ENCODE results near the gene BCAS3. TPM values are rescaled to one million over a fixed set of nuclear protein-coding genes. Genes with fewer than 3 reads are reported as not detected.
"Not testable (repeated sequence)": the region's sequence is repeated elsewhere in the genome, so short reads cannot be mapped to it uniquely, and the experiment has no call there.

Gene BCAS3
- total RNA-seq, 1 experiment from 2014 or later = 14.4 TPM

- H3K27me3 ChIP-seq (replicated peaks; ENCODE audit: insufficient read depth, low read depth, low read length, poor library complexity) = no peaks in the 10 kb centered on the region
- POLR2A ChIA-PET (ENCODE audit: low non-redundant PET) = no interaction called here
- TF ChIP-seq CTCF (conservative IDR thresholded peaks at IDR 0.05; ENCODE audit: low read depth, low read length) (no peak), EZH2 (IDR thresholded peaks at IDR 0.05; ENCODE audit: borderline replicate concordance, low read depth, low read length, poor library complexity, severe bottlenecking) (no peak)
- CTCF ChIA-PET = no interaction called here
- H3K36me3 ChIP-seq (ENCODE audit: insufficient read depth, low read length, poor library complexity, severe bottlenecking) = no peaks in the 10 kb centered on the region
- H3K4me3 ChIP-seq (ENCODE audit: low read depth, low read length, poor library complexity, severe bottlenecking) = no peak overlapping the region
- intact Hi-C loops (cut with micrococcal nuclease; ENCODE audit: unreplicated experiment) = no loop called here
- BruUV-seq (replicated peaks) = no TSS peak
- DNase-seq (ENCODE audit: low spot score) = no peak
- no peaks in the 10 kb centered on the region for H3K4me1 ChIP-seq (ENCODE audit: insufficient read depth, low read length, poor library complexity, severe bottlenecking)
- H3K9me3 ChIP-seq (ENCODE audit: low read depth, low read length, poor library complexity, severe bottlenecking) = no peaks in the 10 kb centered on the region
- H3K27ac ChIP-seq (ENCODE audit: low read depth, low read length, poor library complexity, severe bottlenecking) = no peak overlapping the region
These were observed 75.4 kb downstream of the BCAS3 start for GRCh38 chr17:60752873-60753577.

GRCh38 chr17:60754057-60754604 is 76.5 kb downstream of the BCAS3 start:
- TF ChIP-seq EZH2 (IDR thresholded peaks at IDR 0.05; ENCODE audit: borderline replicate concordance, low read depth, low read length, poor library complexity, severe bottlenecking) (no peak), CTCF (conservative IDR thresholded peaks at IDR 0.05; ENCODE audit: low read depth, low read length) (no peak)
- no peaks in the 10 kb centered on the region for H3K9me3 ChIP-seq (ENCODE audit: low read depth, low read length, poor library complexity, severe bottlenecking)
- ChIA-PET CTCF (no interaction called here), POLR2A (ENCODE audit: low non-redundant PET) (no interaction called here)
- H3K27me3 ChIP-seq (replicated peaks; ENCODE audit: insufficient read depth, low read depth, low read length, poor library complexity) = no peaks in the 10 kb centered on the region
- no TSS peak for BruUV-seq (replicated peaks)
- no peak overlapping the region for H3K27ac ChIP-seq (ENCODE audit: low read depth, low read length, poor library complexity, severe bottlenecking)
- no peaks in the 10 kb centered on the region for H3K4me1 ChIP-seq (ENCODE audit: insufficient read depth, low read length, poor library complexity, severe bottlenecking)
- no peak for DNase-seq (ENCODE audit: low spot score)
- no peak overlapping the region for H3K4me3 ChIP-seq (ENCODE audit: low read depth, low read length, poor library complexity, severe bottlenecking)
- intact Hi-C loops (cut with micrococcal nuclease; ENCODE audit: unreplicated experiment) = no loop called here
- no peaks in the 10 kb centered on the region for H3K36me3 ChIP-seq (ENCODE audit: insufficient read depth, low read length, poor library complexity, severe bottlenecking)

GRCh38 chr17:60756798-60757197 is 79.1 kb downstream of the BCAS3 start:
- H3K4me1 ChIP-seq (ENCODE audit: insufficient read depth, low read length, poor library complexity, severe bottlenecking); intact Hi-C loops (cut with micrococcal nuclease; ENCODE audit: unreplicated experiment); H3K27ac ChIP-seq (ENCODE audit: low read depth, low read length, poor library complexity, severe bottlenecking); DNase-seq (ENCODE audit: low spot score); H3K36me3 ChIP-seq (ENCODE audit: insufficient read depth, low read length, poor library complexity, severe bottlenecking); BruUV-seq (replicated peaks); H3K4me3 ChIP-seq (ENCODE audit: low read depth, low read length, poor library complexity, severe bottlenecking); H3K27me3 ChIP-seq (replicated peaks; ENCODE audit: insufficient read depth, low read depth, low read length, poor library complexity); CTCF ChIA-PET; POLR2A ChIA-PET (ENCODE audit: low non-redundant PET); H3K9me3 ChIP-seq (ENCODE audit: low read depth, low read length, poor library complexity, severe bottlenecking): not testable (repeated sequence)

GRCh38 chr17:60757437-60757836 is 79.8 kb downstream of the BCAS3 start:
- CTCF ChIA-PET = no interaction called here
- intact Hi-C loops (cut with micrococcal nuclease; ENCODE audit: unreplicated experiment) = no loop called here
- POLR2A ChIA-PET (ENCODE audit: low non-redundant PET) = no interaction called here
- H3K9me3 ChIP-seq (ENCODE audit: low read depth, low read length, poor library complexity, severe bottlenecking) = no peaks in the 10 kb centered on the region
- DNase-seq (ENCODE audit: low spot score) = no peak
- no peaks in the 10 kb centered on the region for H3K27me3 ChIP-seq (replicated peaks; ENCODE audit: insufficient read depth, low read depth, low read length, poor library complexity)
- no peaks in the 10 kb centered on the region for H3K4me1 ChIP-seq (ENCODE audit: insufficient read depth, low read length, poor library complexity, severe bottlenecking)
- no peak overlapping the region for H3K27ac ChIP-seq (ENCODE audit: low read depth, low read length, poor library complexity, severe bottlenecking)
- BruUV-seq (replicated peaks) = no TSS peak
- TF ChIP-seq CTCF (conservative IDR thresholded peaks at IDR 0.05; ENCODE audit: low read depth, low read length) (no peak), EZH2 (IDR thresholded peaks at IDR 0.05; ENCODE audit: borderline replicate concordance, low read depth, low read length, poor library complexity, severe bottlenecking) (no peak)
- no peaks in the 10 kb centered on the region for H3K36me3 ChIP-seq (ENCODE audit: insufficient read depth, low read length, poor library complexity, severe bottlenecking)
- H3K4me3 ChIP-seq (ENCODE audit: low read depth, low read length, poor library complexity, severe bottlenecking) = no peak overlapping the region

All from A673 (cell line).